ENCODE measurements around the gene LIPG.

DNA sequence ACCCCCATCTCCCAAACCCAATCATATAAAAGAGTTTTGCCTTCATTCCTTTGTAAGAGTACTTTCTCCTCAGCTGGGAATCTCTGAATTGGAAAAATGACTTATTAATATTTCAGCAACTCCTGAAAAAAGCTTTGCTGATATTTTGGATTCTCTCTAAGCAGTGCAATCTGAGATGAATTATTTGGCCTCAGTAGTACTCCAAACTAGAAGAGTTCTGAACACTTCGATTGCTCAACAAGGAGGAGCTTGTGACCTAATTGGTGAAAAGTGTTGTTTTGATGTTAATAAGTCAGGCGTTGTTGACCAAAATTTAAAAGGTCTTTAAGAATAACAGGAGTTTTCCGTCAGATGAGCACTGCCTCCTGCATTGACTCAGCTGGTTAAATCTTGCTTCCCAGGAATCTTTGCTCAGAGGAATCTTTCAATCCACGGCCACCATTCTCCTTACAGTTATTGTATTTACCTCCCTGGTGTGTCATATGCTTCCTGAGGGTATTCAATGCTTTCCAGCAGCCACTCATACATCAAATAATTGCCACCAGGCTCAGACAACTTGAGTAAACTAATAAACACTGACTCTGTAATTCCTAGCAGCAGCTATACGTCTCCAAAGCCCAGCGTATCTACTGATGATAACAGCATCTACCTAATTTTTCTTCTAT is 24.5 kb upstream of the LIPG start:
- TF ChIP-seq, protein P1, sequence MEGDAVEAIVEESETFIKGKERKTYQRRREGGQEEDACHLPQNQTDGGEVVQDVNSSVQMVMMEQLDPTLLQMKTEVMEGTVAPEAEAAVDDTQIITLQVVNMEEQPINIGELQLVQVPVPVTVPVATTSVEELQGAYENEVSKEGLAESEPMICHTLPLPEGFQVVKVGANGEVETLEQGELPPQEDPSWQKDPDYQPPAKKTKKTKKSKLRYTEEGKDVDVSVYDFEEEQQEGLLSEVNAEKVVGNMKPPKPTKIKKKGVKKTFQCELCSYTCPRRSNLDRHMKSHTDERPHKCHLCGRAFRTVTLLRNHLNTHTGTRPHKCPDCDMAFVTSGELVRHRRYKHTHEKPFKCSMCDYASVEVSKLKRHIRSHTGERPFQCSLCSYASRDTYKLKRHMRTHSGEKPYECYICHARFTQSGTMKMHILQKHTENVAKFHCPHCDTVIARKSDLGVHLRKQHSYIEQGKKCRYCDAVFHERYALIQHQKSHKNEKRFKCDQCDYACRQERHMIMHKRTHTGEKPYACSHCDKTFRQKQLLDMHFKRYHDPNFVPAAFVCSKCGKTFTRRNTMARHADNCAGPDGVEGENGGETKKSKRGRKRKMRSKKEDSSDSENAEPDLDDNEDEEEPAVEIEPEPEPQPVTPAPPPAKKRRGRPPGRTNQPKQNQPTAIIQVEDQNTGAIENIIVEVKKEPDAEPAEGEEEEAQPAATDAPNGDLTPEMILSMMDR (conservative IDR thresholded peaks at IDR 0.05; ENCODE audit: low read length) = no peak
- TF ChIP-seq EZH2phosphoT487 (IDR thresholded peaks at IDR 0.05; ENCODE audit: borderline replicate concordance) = no peak
